Activated naive CD4-positive, alpha-beta T cell treated with anti-CD3 and anti-CD28 coated beads, Interleukin-2, amount 10 ng/mL, durations not matched to agents 5 hours and 36 hours (primary cell): Measurements from ENCODE around the gene RBM10. TPM values are rescaled to one million over a fixed set of nuclear protein-coding genes. Genes with fewer than 3 reads are reported as not detected.

Experiments used
- total RNA-seq, 2 experiments: library from RNA; stranded (reverse); gene quantifications; one replicate each; pipeline ENCODE4 v1.2.3, GENCODE V29; 2021

Gene RBM10
- total RNA-seq = 10 to 100 TPM; 52.3 to 55.5 TPM

GRCh38 chrX:47144626-47145394 lies at the start of gene RBM10, which contains the start of gene NDUFB11:
Gene RBM10 (plus strand): TSS chrX:47145221. CDS start chrX:47147482, 2,261 bp downstream.
Gene NDUFB11 (minus strand): TSS chrX:47144702. CDS start chrX:47144679, 23 bp downstream.

DNA sequence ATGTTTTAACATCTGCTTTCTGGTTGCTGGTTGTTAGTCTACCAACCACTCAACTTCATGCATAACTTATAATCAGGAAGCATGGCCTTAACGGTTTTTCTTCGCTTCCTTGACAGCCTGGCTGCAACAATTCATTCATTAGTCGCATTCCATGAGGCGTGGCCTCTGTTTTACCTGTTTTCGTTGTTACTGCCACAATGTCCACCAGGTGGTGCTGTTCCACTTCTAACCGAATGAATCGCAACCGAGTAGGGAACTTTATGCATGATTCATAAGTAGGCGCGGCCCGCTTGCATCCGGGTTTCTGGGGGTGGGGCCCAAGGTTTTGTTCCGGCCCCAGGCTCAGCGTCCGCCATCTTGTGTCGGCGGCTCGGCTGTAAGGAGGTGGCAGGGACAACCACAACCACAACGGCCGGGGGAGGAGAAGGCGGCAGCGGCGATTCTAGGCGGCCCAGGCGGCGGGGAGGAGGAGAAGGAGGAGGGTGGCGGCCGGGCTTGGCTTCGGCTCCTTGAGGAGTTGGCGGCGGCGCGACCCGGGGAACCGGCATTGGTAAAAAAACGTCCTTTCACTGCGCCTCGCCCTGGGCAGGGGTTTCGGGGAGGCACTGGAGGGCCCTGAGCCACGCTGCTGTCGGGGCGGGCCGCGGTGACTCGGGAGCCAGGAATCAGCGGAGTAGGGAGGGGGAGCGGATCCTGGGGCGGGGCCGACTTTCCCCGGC lies 48.6 kb downstream of the RBM10 start, which contains the start of gene UBA1:
Gene UBA1 (plus strand): TSS at position 355 of the 719 bp plus-strand sequence. CDS start 4,974 bp downstream, outside the sequence.

DNA sequence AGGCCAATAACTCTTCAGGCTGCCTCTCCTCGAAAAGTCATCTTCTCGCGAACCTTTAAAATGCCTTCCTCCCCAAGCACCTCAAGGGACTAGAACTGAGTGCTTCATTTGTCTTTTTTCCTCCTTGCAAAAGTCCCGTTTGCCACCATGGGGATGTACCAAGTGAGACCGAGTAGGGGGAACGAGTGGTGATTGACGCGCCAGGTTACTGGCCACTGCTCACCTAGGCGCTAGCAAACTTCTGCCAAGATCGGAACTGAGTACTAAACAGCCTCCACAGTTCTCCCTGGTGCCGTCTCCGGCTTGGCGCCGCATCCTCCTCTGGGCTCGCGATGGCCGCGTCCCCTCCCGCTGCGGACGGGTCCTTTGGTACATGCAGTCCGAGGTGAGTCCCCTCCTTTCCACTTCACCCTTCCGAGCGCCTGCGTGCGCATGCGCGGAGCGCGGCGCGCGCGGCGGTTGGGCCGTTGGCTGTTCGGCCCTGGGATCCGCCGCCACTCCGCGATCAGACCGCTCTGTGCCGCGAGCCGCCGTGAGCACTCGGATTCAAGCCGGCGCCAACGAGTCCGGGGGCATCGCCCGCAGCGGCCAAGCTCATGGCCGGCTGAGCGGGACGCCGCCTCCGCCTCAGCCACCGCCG lies 73.4 kb downstream of the RBM10 start, which contains the start of gene CDK16:
Gene CDK16 (plus strand): TSS at position 402 of the 640 bp plus-strand sequence. CDS start 4,877 bp downstream, outside the sequence.

GRCh38 chrX:47232803-47233332 lies 87.8 kb downstream of the RBM10 start, which contains the start of gene USP11:
Gene USP11 (plus strand): TSS chrX:47233009. CDS start chrX:47233044, 35 bp downstream.

Other genes starting within 250 kb of the RBM10 start
- under 1 TPM; 0.58 to 0.71 TPM for gene JADE3, start 232.8 kb upstream of the RBM10 start, total RNA-seq
- gene RGN, start 66.8 kb upstream of the RBM10 start, total RNA-seq = not detected
- gene NDUFB11, start 519 bp upstream of the RBM10 start, total RNA-seq = 10 to 100 TPM; 94.9 to 98.3 TPM
- gene UBA1, start 48.6 kb downstream of the RBM10 start, total RNA-seq = 100 to 1,000 TPM; 165 TPM
- 10 to 100 TPM; 54.7 to 56.0 TPM for gene CDK16, start 73.5 kb downstream of the RBM10 start, total RNA-seq
- gene USP11, start 87.8 kb downstream of the RBM10 start, total RNA-seq = 10 to 100 TPM; 30.5 to 31.8 TPM
- gene ZNF157, start 225.4 kb downstream of the RBM10 start, total RNA-seq = under 1 TPM; 0.28 to 0.48 TPM